Upper lobe of left lung (tissue), 4 donors: Measurements from ENCODE around the gene LNPK.

Source experiments
- CTCF ChIP-seq, 6 experiments: fragments of 450-650 bp in 4 of 6; fragments of 200-600 bp in 2 of 6; sonication (generic) in 2 of 6; IDR thresholded peaks; one replicate each; pipeline ENCODE4 v1.5.1; 2016 to 2019; ENCODE audit warnings: antibody characterized with exemption in 6 of 6
- POLR2A ChIP-seq, 4 donors: fragments of 450-650 bp; IDR thresholded peaks; one replicate each; pipeline ENCODE4 v1.5.1; 2016 to 2017; ENCODE audit warnings: antibody characterized with exemption in 4 of 4, mild to moderate bottlenecking in 2 of 4
- POLR2AphosphoS5 ChIP-seq, 2 donors: sonication (generic); formaldehyde crosslinking; IDR thresholded peaks; one replicate each; pipeline ENCODE4 v1.5.1; 2017; ENCODE audit warnings: antibody characterized with exemption in 2 of 2

DNA sequence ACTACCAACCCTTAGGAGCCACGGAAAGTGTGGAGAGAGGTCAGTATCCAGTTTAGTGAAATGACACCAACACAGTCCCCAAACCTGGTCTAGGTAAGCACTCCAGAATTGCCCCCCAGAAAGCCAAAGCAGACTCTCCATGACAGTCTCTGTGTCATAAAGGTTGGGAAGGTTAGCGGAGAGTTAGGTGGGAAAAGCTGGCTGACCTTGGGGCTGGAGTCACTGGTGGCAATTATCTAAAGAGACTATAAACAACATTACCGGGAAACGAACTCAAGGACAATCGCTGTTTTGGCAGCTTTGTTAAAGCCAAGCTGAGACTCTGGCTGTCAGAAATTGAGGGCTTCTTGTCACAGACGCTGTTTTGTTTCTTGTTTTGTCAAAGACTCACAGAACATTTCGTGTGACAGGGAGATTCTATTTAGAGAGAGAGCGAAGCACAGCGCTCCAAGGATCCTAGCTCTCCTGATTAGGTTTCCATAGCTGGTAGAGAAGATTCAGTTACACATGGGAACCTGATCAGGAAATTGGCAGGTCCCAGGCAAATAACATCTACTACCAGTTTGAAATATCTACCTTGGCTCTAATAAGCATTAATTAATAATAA, 111.3 kb downstream of the LNPK start:
- TF ChIP-seq POLR2AphosphoS5 (IDR thresholded peaks at IDR 0.05): no peak
- no peak for TF ChIP-seq CTCF (IDR thresholded peaks at IDR 0.05)
- TF ChIP-seq POLR2A (IDR thresholded peaks at IDR 0.05): no peak
